NCI-H2081 treated with DMSO at 0.1 percent for 48 hours (cell line): ENCODE results near the gene CST9.
"Not testable (repeated sequence)": the region's sequence is repeated elsewhere in the genome, so short reads cannot be mapped to it uniquely, and the experiment has no call there.

Experiments used
- DNase-seq: peaks from one replicate; lab custom pipeline; 2025; lab: John Stamatoyannopoulos, UW

CST9 gene

GRCh38 chr20:23623666-23624323, 18.1 kb upstream of the CST9 start:
- DNase-seq = no peak

- no peak for DNase-seq
Observed at GRCh38 chr20:23622839-23623343, 17.2 kb upstream of the CST9 start.

DNA sequence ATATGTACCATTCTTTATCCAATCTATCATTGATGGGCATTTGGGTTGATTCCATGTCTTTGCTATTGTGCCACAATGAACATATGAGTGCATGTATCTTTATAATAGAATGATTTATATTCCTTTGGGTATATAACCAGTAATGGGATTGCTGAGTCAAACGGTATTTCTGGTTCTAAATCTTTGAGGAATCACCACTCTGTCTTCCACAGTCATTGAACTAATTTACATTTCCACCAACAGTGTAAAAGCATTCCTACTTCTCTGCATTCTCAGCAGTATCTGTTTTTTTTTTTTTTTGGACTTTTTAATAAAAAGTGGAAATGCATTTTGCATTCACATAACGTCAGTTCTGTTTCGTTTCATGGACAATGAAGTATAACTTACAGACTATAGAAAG, 16.7 kb upstream of the CST9 start:
- DNase-seq = not testable (repeated sequence)

- DNase-seq = not testable (repeated sequence)
Observed at GRCh38 chr20:23620670-23621386, 15.1 kb upstream of the CST9 start.

GRCh38 chr20:23614163-23614562, 8.4 kb upstream of the CST9 start:
- no peak for DNase-seq

DNA sequence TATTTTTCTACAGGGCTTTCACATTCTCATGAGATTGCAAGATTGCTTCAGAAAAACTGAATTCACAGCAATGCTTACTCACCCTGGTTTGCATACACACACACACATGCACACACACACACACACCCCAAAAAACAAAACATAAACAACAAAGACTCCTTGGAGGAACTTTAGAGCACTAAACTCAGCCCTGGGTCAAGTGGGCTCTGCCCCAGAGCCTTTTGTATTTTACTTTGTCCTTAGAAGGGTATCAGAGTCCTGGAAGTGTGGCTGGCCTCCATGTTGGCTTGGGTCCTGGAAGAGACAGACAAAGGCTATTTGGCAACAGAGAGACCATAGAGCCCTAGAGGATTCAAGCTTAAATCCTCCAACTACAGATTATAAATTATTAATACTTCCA, 8.0 kb upstream of the CST9 start:
- DNase-seq = no peak

DNA sequence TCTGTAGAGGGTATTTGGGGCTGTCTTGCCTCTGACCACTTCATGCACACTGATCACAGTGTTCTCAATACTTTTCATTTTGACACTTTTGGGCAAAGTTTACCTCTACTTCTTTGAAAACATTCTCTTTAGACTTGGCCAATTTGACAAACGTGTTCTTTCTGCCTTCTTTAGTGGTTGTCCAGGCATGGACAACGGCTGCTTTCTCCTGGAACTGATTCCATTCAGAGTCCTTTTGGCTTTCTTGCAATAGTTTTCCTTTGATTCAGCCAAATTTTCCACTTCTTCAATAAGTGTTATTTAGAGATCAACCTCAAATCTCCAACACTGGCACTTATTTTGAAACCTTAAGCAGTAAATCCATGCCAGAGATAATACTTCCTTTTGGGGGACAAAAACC, 6.7 kb upstream of the CST9 start:
- DNase-seq = no peak

DNA sequence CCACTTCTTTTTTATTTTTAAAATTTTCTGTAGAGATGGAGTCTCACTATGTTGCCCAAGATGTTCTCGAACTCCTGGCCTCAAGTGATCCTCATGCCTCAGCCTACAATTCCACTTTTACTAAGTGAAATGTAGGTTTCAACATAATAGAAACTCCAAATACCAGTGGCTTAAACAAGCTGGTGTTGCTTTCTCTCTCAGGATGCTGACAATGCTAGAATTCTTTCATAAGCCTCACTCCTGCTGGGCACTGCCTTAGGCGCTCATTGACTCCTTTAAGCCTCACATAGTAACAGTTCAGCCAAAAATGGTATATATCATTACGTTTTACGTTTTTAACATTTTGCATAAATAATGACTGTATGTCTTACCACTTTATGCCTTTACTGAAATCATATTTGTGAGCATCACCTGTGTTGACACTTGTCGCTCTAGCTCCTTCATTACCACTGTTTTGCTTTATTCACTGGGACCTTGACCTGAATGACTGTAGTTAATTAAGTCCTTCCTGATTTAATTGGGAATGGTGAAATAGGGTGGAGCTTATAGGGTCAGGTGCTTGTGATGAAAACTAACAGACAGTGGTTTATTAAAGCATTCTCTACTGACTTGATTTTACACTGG, 3.9 kb upstream of the CST9 start:
- DNase-seq = no peak

DNA sequence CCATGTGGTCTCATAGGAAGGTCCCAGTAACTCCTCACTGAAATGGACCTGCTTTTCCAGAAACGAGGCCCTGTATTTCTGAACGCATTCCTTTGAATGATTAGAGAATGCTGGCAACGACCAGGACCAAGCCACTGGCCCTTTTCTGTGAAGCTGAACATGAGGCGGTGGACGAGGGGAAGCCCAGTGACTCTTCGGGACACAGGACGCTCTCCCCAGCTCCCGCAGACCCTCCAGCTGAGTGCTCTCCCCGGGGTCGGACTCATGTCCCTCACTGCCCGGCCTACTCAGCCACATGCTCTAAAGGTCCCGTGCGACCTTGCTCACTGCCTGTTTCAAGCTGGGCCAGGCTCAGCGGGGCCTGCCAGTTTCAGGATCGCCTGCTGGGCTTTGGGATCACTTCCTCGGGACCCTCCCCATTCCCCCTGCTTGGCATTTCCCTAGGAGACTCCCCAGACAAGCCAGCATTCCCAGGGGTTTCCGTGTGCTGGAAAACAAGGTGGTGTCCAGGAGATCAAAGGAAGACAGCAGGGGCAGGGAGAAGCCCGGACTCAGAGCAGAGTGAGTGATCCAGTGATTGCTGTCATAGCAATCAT, 2.6 kb upstream of the CST9 start:
- DNase-seq = no peak

- DNase-seq = no peak
Observed at GRCh38 chr20:23607497-23608245, 2.0 kb upstream of the CST9 start.

GRCh38 chr20:23606652-23607049, 934 bp upstream of the CST9 start:
- DNase-seq = peak; percentile 34

GRCh38 chr20:23604306-23604705, 1.4 kb downstream of the CST9 start:
- no peak for DNase-seq

GRCh38 chr20:23603321-23603720, 2.4 kb downstream of the CST9 start:
- no peak for DNase-seq

GRCh38 chr20:23602699-23603098, 3.0 kb downstream of the CST9 start:
- DNase-seq = no peak

- DNase-seq = no peak
Observed at GRCh38 chr20:23602241-23602640, 3.5 kb downstream of the CST9 start.

GRCh38 chr20:23601715-23602114, 4.0 kb downstream of the CST9 start:
- no peak for DNase-seq

GRCh38 chr20:23598481-23598880, 7.2 kb downstream of the CST9 start:
- no peak for DNase-seq

DNA sequence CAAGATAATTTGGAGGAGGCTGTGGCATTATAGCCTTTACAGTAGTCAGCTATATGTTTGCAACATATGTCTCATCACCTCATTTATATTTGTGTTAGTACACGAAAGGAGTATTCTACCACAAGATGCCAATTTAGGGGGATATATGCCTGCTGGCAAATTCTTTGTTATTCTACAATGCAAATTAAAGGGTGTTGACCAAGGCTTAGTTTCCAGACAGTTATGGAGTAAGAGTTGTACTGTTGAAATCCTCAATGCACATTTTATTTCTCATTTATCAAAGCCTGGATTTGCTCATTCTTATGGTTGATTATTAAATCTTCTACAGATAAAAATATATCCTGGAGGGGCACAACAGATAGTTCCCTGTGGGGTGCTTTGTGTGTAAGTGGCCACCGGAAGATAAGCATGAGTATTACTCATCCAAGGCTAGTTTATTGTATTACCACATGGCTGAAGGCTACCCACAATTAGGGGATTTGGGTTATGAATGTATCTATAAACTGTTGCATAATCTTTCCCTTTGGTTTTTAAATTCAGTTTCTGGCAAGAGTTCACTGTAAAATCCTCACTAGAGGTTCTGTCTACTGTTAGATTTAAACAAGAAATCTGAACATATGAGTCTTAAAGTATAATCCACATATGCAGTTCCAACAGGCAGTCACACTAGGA, 9.0 kb downstream of the CST9 start:
- DNase-seq = no peak

- DNase-seq = no peak
Observed at GRCh38 chr20:23595941-23596340, 9.8 kb downstream of the CST9 start.

DNA sequence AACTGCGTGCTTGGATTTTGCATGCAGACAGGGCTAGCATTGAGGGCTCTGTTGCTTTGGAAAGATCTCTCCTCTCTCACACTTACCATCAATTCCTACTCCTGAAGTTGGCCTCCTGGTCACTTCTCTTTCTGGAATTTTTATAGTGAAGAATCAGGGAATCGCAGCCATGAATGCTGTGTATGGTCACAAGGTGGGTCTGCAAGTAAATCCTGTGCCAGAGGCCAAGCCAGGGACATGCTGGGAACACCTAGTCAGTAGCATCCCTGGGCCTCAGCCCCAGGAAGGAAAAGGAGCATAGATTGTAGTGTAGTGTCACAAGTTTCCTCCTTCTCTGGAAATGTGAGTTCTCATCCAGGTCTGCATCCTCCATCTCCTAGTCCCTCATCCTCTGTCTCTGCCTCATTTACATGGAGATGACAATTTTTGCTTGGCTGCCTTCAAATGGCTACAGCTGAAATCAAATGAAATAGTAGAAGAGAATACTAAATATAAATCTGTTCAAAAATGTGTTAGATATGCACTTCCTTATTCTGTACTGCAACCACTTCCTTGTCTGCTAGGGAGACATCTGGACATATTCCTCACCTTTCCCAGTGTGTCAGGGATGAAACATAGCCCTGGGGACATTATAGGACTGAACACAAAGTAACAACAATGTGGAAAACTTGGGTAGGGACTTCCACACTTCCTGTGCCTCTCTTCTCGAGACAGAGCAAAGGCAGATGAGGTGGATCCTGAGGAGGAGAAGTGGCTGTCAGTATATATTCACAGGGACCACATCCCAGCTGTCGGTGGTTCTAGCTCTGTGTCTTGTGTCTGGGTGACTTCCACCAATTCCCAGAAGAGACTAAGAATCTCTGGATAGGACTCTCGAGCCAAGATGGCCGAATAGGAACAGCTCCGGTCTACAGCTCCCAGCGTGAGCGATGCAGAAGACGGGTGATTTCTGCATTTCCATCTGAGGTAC, 17.0 kb downstream of the CST9 start:
- DNase-seq = no peak
